ENCODE data around the gene MACF1.
"Not testable (repeated sequence)": the region's sequence is repeated elsewhere in the genome, so short reads cannot be mapped to it uniquely, and the experiment has no call there.

Gene MACF1

DNA sequence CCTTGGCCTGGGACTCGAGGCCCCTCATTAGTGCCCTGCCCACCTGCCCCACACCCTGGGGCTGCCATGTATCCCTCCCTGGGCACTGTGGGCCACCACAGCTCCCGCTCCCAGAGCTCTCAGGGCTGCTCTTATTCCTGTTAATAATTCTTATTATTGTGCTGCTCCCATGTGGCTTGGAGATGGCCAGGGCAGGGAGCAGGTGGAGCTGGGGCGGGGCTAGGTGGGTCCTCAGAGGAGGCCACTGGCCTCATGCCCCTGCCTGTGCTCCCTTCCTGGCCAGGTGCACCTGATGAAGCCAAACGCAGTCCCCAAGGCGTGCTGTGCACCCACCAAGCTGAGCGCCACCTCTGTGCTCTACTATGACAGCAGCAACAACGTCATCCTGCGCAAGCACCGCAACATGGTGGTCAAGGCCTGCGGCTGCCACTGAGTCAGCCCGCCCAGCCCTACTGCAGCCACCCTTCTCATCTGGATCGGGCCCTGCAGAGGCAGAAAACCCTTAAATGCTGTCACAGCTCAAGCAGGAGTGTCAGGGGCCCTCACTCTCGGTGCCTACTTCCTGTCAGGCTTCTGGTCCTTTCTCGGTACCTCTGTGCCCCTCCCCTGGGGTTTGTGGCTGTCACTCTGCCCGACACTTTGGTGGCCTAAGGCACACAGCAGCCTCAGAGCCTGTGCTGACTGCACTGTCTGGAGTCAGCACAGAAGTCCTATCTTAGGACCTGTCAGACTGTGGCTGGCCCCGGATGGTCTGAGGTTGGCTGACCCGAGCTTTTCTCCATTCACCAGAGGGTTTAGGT lies 321.1 kb downstream of the MACF1 start:
- DNase-seq: no peak

GRCh38 chr1:39526466-39527189 lies 322.1 kb downstream of the MACF1 start:
- no peak for DNase-seq

DNA sequence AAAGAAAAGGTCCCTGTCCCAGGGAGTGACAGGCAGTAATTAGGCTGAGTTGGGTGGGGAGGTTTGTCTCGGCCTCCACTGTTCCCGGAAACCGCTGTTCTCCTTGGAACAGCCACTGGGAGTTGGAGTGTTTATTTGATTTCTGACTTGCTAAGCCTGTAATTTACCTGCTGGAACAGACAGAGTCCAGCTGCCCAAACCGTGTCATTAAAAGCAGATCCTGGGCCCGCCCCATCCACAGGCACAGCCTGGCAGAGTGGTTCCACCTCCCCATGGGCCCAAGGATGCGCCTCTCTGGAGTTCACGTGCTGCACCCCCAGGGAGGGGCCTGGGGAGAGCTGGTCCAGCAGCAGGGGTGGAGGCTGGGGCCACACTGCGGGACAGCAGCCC lies 322.7 kb downstream of the MACF1 start:
- DNase-seq: not testable (repeated sequence)

GRCh38 chr1:39528082-39528481 lies 323.6 kb downstream of the MACF1 start:
- DNase-seq: no peak

GRCh38 chr1:39529901-39530535 lies 325.5 kb downstream of the MACF1 start:
- no peak for DNase-seq

GRCh38 chr1:39531526-39531925 lies 327.0 kb downstream of the MACF1 start:
- no peak for DNase-seq

GRCh38 chr1:39533442-39533841 lies 328.9 kb downstream of the MACF1 start:
- DNase-seq: no peak

Data from activated T-cell treated with anti-CD3 and anti-CD28 coated beads for 4 hours (primary cell).